K562 (cell line): ENCODE data around the gene ADD1. TPM values are rescaled to one million over a fixed set of nuclear protein-coding genes. Genes with fewer than 3 reads are reported as not detected.

Experiments
- ATAC-seq: fragments of 200-7000 bp; cut with Tn5 transposase; 3 replicates; pipeline ENCODE4 v1.9.1; 2020; ENCODE audit warnings: moderate library complexity
- BruUV-seq: library from RNA; stranded (reverse); fragments of 400-500 nt; replicated peaks from 2 replicates; lab custom pipeline; 2021; lab: Mats Ljungman, UMichigan
- CTCF ChIA-PET: fragments of 300-600 bp; formaldehyde crosslinking; extraction: SDS; loops from one replicate; lab custom pipeline; 2021; ENCODE audit warnings: low intra/inter-chr PET ratio; lab: Yijun Ruan, JAX
- POLR2A ChIA-PET: fragments of 300-600, 350-650 bp; sonication (Branson Sonifier 250); formaldehyde crosslinking; extraction: SDS; loops from one replicate; lab custom pipeline; 2021; ENCODE audit warnings: antibody characterized with exemption, inconsistent platforms; lab: Yijun Ruan, JAX
- DNase-seq, 4 experiments: peaks; one replicate each; pipeline versions ENCODE4 v3.0.0 to v3.0.0-alpha.2; 2011 to 2018; ENCODE audit warnings: low spot score in 3 of 4, mixed read lengths in 3 of 4; ENCODE audit errors: extremely low read depth in 1 of 4
- FAIRE-seq: peaks from 2 replicates; lab custom pipeline; 2011; peaks lifted over from hg19 to GRCh38; lab: Jason Lieb, UNC
- H2AFZ ChIP-seq: 2 replicates; pipeline ENCODE4 v1.6.0; 2011; ENCODE audit warnings: low read depth, low read length, control low read depth, inconsistent platforms
- H3K27ac ChIP-seq: fragments of 200-600 bp; 3 replicates; pipeline ENCODE4 v1.8.0; 2011; ENCODE audit warnings: low read depth, mild to moderate bottlenecking, control low read depth, inconsistent platforms, low read length, moderate library complexity, mixed read lengths; ENCODE audit errors: extremely low read depth
- H3K27me3 ChIP-seq, 2 experiments: fragments of 300-600 bp in 1 of 2; 2 replicates in 1 of 2; 3 replicates in 1 of 2; pipeline versions ENCODE4 v1.6.0 to v1.8.0; 2011; ENCODE audit warnings: inconsistent platforms in 2 of 2, low read length in 2 of 2, mild to moderate bottlenecking in 1 of 2, mixed read lengths in 1 of 2, moderate library complexity in 1 of 2; ENCODE audit not compliant: control insufficient read depth in 2 of 2, insufficient read depth in 2 of 2
- H3K36me3 ChIP-seq: fragments of 300-600 bp; 3 replicates; pipeline ENCODE4 v1.8.0; 2011; ENCODE audit warnings: mild to moderate bottlenecking, low read length, inconsistent platforms; ENCODE audit not compliant: control insufficient read depth, insufficient read depth
- H3K4me1 ChIP-seq, 2 experiments: fragments of 200-600 bp in 1 of 2; replicated peaks in 1 of 2; 2 replicates in 1 of 2; 3 replicates in 1 of 2; pipeline versions ENCODE4 v1.5.1 to v1.8.0; 2011; ENCODE audit warnings: inconsistent platforms in 2 of 2, low read length in 2 of 2, mild to moderate bottlenecking in 1 of 2, mixed read lengths in 1 of 2, moderate library complexity in 1 of 2; ENCODE audit not compliant: control insufficient read depth in 2 of 2, insufficient read depth in 2 of 2
- H3K4me2 ChIP-seq: 2 replicates; pipeline ENCODE4 v1.6.1; 2011; ENCODE audit warnings: low read length, control low read depth, inconsistent platforms, mixed read lengths; ENCODE audit not compliant: insufficient read depth
- H3K4me3 ChIP-seq: fragments of 200-600 bp; sonication (generic), shearing (Covaris generic); 2 replicates; pipeline ENCODE4 v1.5.1; 2016; ENCODE audit warnings: control low read depth, inconsistent platforms
- H3K79me2 ChIP-seq: fragments of 200-600 bp; 3 replicates; pipeline ENCODE4 v1.8.0; 2011; ENCODE audit warnings: low read length, inconsistent platforms; ENCODE audit not compliant: control insufficient read depth, insufficient read depth
- H3K9ac ChIP-seq, 2 experiments: 2 replicates each; pipeline versions ENCODE4 v1.6.0 to v1.6.1; 2011; ENCODE audit warnings: low read depth in 2 of 2, low read length in 2 of 2, control low read depth in 1 of 2, inconsistent platforms in 1 of 2, mild to moderate bottlenecking in 1 of 2, mixed read lengths in 1 of 2; ENCODE audit not compliant: insufficient read depth in 1 of 2
- H3K9me1 ChIP-seq: one replicate; pipeline ENCODE4 v1.6.0; 2011; ENCODE audit warnings: inconsistent platforms, mild to moderate bottlenecking, low read length, moderate library complexity; ENCODE audit not compliant: control insufficient read depth, insufficient read depth
- H3K9me3 ChIP-seq: replicated peaks from 2 replicates; pipeline ENCODE4 v1.5.1; 2011; ENCODE audit warnings: low read depth, low read length, inconsistent platforms; ENCODE audit not compliant: control insufficient read depth, insufficient read depth
- H4K20me1 ChIP-seq: replicated peaks from 2 replicates; pipeline ENCODE4 v1.6.1; 2011; ENCODE audit warnings: low read length, inconsistent platforms, mixed read lengths; ENCODE audit not compliant: control insufficient read depth, insufficient read depth
- DNMT1 ChIP-seq: fragments of 450-650 bp; IDR thresholded peaks from 2 replicates; pipeline ENCODE4 v1.6.1; 2016; ENCODE audit warnings: antibody characterized with exemption, mild to moderate bottlenecking
- EP300 ChIP-seq: IDR thresholded peaks from 2 replicates; pipeline ENCODE4 v1.6.1; 2012; ENCODE audit warnings: low read length, improper control_type of control experiment
- POLR2B ChIP-seq: fragments of 450-650 bp; IDR thresholded peaks from 2 replicates; pipeline ENCODE4 v1.6.1; 2018; ENCODE audit warnings: low read depth; ENCODE audit not compliant: partially characterized antibody
- RBM25 ChIP-seq: fragments of 200-400 bp; formaldehyde crosslinking; IDR thresholded peaks from 2 replicates; pipeline ENCODE4 v1.6.1; 2018; ENCODE audit warnings: low read length, low read depth, moderate library complexity; ENCODE audit not compliant: severe bottlenecking
- RFX1 ChIP-seq: fragments of 450-650 bp; IDR thresholded peaks from 2 replicates; pipeline ENCODE4 v1.6.1; 2016; ENCODE audit warnings: mild to moderate bottlenecking, moderate library complexity
- SMAD2 ChIP-seq: fragments of 150-350 bp; IDR thresholded peaks from 2 replicates; pipeline ENCODE4 v1.6.1; 2014; ENCODE audit warnings: low read depth, mild to moderate bottlenecking, low read length
- STAG1 ChIP-seq: sonication (generic); formaldehyde crosslinking; IDR thresholded peaks from 2 replicates; pipeline ENCODE4 v1.5.0; 2020; ENCODE audit warnings: missing genetic modification reagents, borderline replicate concordance
- YBX1 ChIP-seq: fragments of 450-650 bp; IDR thresholded peaks from 2 replicates; pipeline ENCODE4 v1.7.1; 2016; ENCODE audit warnings: mild to moderate bottlenecking
- YY1 ChIP-seq, 3 experiments: IDR thresholded peaks; 2 replicates each; pipeline ENCODE4 v1.6.1; 2011; ENCODE audit warnings: low read length in 2 of 3, mild to moderate bottlenecking in 2 of 3, moderate library complexity in 2 of 3, borderline replicate concordance in 1 of 3, control low read depth in 1 of 3, low read depth in 1 of 3; ENCODE audit not compliant: insufficient read depth in 3 of 3, insufficient replicate concordance in 2 of 3, control insufficient read depth in 1 of 3, insufficient read length in 1 of 3; ENCODE audit errors: extremely low read depth in 1 of 3
- ZBTB49 ChIP-seq: sonication (generic); formaldehyde crosslinking; IDR thresholded peaks from 2 replicates; pipeline ENCODE4 v1.8.0; 2022; ENCODE audit warnings: missing genetic modification reagents, mild to moderate bottlenecking, borderline replicate concordance
- ZFP1 ChIP-seq: fragments of 450-650 bp; formaldehyde crosslinking; IDR thresholded peaks from 2 replicates; pipeline ENCODE4 v1.4.0; 2020; ENCODE audit warnings: mild to moderate bottlenecking, mixed read lengths
- ZNF3 ChIP-seq: fragments of 250-450 bp; sonication (Bioruptor Pico); IDR thresholded peaks from 2 replicates; pipeline ENCODE4 v1.5.0; 2021; ENCODE audit warnings: mild to moderate bottlenecking, moderate library complexity
- ZNF655 ChIP-seq: fragments of 250-450 bp; sonication (Bioruptor Pico); IDR thresholded peaks from 2 replicates; pipeline ENCODE4 v1.5.0; 2021
- ZNF707 ChIP-seq: fragments of 250-450 bp; sonication (Bioruptor Pico); conservative IDR thresholded peaks from 2 replicates; pipeline ENCODE4 v1.8.0; 2022; ENCODE audit warnings: inconsistent platforms, mild to moderate bottlenecking, moderate library complexity
- ZNF778 ChIP-seq: fragments of 450-650 bp; formaldehyde crosslinking; IDR thresholded peaks from 2 replicates; pipeline ENCODE4 v1.4.0; 2020; ENCODE audit warnings: mild to moderate bottlenecking, moderate library complexity
- WGBS: fragments of 100-300 bp; shearing (Covaris generic); methylation state at CpG from one replicate; pipeline ENCODE4 v1.1.6; 2016; ENCODE audit warnings: low coverage, mixed read lengths; ENCODE audit not compliant: insufficient coverage; ENCODE audit errors: missing lambda C conversion rate; 5-methylcytosine and 5-hydroxymethylcytosine counted together
- in situ Hi-C: fragments of 300-500 bp; cut with MboI; formaldehyde crosslinking; loops from 4 replicates; pipeline ENCODE4 v1.15.0; 2018; ENCODE audit warnings: inconsistent platforms, mixed read lengths
- intact Hi-C: fragments of 100-400 bp; cut with micrococcal nuclease; formaldehyde crosslinking; loops from 2 replicates; pipeline ENCODE4 v1.14.2; 2022
- polyA plus RNA-seq, 8 experiments: library from polyadenylated mRNA; depleted of rRNA in 4 of 8; stranded (reverse) in 5 of 8; unstranded in 3 of 8; fragments of >200 nt; fragmentation: Nextera tagmentation in 2 of 8; fragmentation: Illumina TruSeq in 1 of 8; extraction: Ambion mirVana in 2 of 8; extraction: Trizol in 1 of 8; gene quantifications; 2 replicates each; pipeline versions ENCODE4 v1.2.1 to v1.2.3, GENCODE V29; 2011 to 2014; ENCODE audit warnings: inconsistent platforms in 1 of 8, missing spikeins in 1 of 8
- total RNA-seq, 7 experiments: library from RNA; depleted of rRNA in 6 of 7; stranded (reverse); fragments of >200 nt in 6 of 7; fragmentation: Illumina TruSeq in 2 of 7; extraction: Trizol in 2 of 7; gene quantifications; 2 replicates each; pipeline versions ENCODE4 v1.2.1 to v1.2.3, GENCODE V29; 2011 to 2021; ENCODE audit warnings: low replicate concordance in 1 of 7
- TF ChIP-seq, protein P1 (sequence below), 3 experiments: IDR thresholded peaks in 2 of 3; conservative IDR thresholded peaks in 1 of 3; 2 replicates each; pipeline ENCODE4 v1.5.1; 2011 to 2012; ENCODE audit warnings: low read length in 3 of 3, mild to moderate bottlenecking in 3 of 3, control low read depth in 2 of 3, improper control_type of control experiment in 1 of 3, inconsistent platforms in 1 of 3, low read depth in 1 of 3, mixed read lengths in 1 of 3, moderate library complexity in 1 of 3; ENCODE audit not compliant: insufficient read depth in 2 of 3

The ADD1 gene
- total and polyA plus RNA-seq, 9 of the 15 experiments (the other 6 are each of a cell fraction or from before 2014, with no cell fraction given), result 17.5 to 153 (median 74.0) TPM

GRCh38 chr4:2910409-2910808 is 66.8 kb downstream of the ADD1 start (continued):
- TF ChIP-seq, protein P1, sequence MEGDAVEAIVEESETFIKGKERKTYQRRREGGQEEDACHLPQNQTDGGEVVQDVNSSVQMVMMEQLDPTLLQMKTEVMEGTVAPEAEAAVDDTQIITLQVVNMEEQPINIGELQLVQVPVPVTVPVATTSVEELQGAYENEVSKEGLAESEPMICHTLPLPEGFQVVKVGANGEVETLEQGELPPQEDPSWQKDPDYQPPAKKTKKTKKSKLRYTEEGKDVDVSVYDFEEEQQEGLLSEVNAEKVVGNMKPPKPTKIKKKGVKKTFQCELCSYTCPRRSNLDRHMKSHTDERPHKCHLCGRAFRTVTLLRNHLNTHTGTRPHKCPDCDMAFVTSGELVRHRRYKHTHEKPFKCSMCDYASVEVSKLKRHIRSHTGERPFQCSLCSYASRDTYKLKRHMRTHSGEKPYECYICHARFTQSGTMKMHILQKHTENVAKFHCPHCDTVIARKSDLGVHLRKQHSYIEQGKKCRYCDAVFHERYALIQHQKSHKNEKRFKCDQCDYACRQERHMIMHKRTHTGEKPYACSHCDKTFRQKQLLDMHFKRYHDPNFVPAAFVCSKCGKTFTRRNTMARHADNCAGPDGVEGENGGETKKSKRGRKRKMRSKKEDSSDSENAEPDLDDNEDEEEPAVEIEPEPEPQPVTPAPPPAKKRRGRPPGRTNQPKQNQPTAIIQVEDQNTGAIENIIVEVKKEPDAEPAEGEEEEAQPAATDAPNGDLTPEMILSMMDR (IDR thresholded peaks at IDR 0.05 in 2 of 3, conservative IDR thresholded peaks at IDR 0.05 in 1 of 3; ENCODE audit: insufficient read depth in 2 of 3, low read depth in 1 of 3, low read length in 3 of 3), result peak; percentile 36 to 48 (median 37); a peak in 4 of 6 replicates
- TF ChIP-seq, all 486 proteins: peak for 3

DNA sequence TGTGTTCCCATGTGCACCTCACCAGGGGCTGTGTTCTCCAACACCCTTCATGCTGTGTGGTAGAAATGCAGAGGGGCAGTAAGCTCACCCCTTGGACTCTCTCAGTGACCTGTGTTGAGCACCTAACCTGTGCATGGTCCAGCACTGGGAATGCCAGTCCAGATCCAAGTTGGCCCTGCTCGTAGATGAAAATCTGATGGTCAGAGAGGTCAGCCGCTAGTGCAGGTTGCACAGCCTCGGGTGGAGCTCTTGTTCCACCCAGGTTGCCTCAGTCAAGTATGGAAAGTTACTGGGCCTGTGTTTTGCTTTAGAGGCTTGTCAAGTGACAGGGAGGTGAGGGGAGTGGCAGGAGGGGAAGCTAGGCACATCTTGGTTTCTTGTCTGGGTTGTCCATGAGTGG is 68.2 kb downstream of the ADD1 start:
- BruUV-seq, result no TSS peak
- H3K4me1 ChIP-seq, result peaks cover 0 to 3% of the 10 kb centered on the region in 2 experiments; a peak in 1 of 5 replicates
- ATAC-seq (no peak), DNase-seq (no peak), FAIRE-seq (no peak)
- in situ Hi-C loops (no loop called here), intact Hi-C loops (no loop called here)
- ChIA-PET POLR2A (interaction anchor here (0.8 to 1.1 kb wide), 2 partner anchors 8 to 15 kb away, joined by 3 read pairs; no protein-coding TSS in a partner anchor), CTCF (no interaction called here)
- no peak overlapping the region for H2AFZ ChIP-seq
- H3K79me2 ChIP-seq, result no peaks in the 10 kb centered on the region
- H4K20me1 ChIP-seq, result 0 out of 2 replicates have a peak, but pooled peaks cover 7% of the 10 kb centered on the region
- no peak overlapping the region for H3K4me2 ChIP-seq
- no peaks in the 10 kb centered on the region for H3K9me3 ChIP-seq
- H3K4me3 ChIP-seq, result no peak overlapping the region
- H3K36me3 ChIP-seq, result peaks cover 63% of the 10 kb centered on the region; the same call in 2 of the 3 replicates
- no peaks in the 10 kb centered on the region for H3K27me3 ChIP-seq
- no peak overlapping the region for H3K27ac ChIP-seq
- H3K9me1 ChIP-seq, result no peaks in the 10 kb centered on the region
- H3K9ac ChIP-seq, result no peak overlapping the region
- WGBS, result 56% methylated on average over 3 of the region's 3 CpGs
- TF ChIP-seq ZNF3 (no peak), ZFP1 (CRISPR knock-in tag) (no peak), POLR2B (no peak), YBX1 (no peak), DNMT1 (no peak), ZNF778 (CRISPR knock-in tag) (no peak), ZNF655 (CRISPR knock-in tag) (no peak), SMAD2 (no peak), ZBTB49 (CRISPR knock-in tag) (no peak), EP300 (no peak), RBM25 (no peak), YY1 (IDR thresholded peaks at IDR 0.05; ENCODE audit: borderline replicate concordance in 1 of 3, control insufficient read depth in 1 of 3, extremely low read depth in 1 of 3, insufficient read depth in 3 of 3, insufficient read length in 1 of 3, insufficient replicate concordance in 2 of 3, low read depth in 1 of 3, low read length in 2 of 3) (no peak), RFX1 (no peak), STAG1 (CRISPR knock-in tag) (no peak), ZNF707 (CRISPR knock-in tag) (no peak)
